Measurements from ENCODE around the gene HYI. TPM values are rescaled to one million over a fixed set of nuclear protein-coding genes. Genes with fewer than 3 reads are reported as not detected.

Gene HYI
- total RNA-seq, 1 donor, result 21.0 TPM

DNA sequence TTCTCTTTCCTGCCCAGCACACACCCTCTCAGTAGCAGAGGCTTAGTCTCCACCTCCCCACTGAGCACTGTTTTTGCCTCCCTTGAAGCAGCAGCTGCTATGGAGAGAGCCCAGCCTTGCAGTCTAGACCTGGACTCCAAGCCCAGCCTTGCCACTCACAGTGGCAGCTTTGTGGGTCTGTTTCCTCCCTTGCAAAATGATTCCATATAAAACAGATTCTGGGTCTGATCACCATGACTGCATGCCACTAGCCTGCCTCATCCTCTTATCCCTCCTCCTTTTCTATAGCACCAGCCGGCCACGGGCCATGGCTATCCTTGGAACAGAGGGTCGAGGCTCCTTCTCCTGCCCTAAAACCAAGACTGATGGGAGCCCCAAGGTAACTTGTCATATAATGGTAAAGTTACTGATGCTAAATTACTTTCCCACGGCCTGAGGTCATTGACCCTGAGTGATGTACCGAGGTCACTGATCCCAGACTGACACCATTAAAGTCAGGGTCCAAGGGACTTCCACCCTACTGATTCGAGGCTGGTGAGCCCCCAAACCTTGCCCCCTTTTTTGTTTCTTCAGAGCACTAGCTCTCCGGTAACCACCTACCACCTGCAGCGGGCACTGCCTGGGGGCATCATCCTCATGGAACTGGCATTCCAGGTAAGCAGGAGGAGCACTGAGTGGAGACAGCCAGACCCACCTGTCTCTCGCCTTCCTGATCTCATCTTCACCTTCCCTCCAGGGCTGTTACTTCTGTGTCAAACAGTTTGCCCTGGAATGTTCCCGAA lies 7.9 kb downstream of the HYI start:
- DNase-seq (ENCODE audit: low read depth in 2 of 3, low spot score in 2 of 3), result no peak

DNA sequence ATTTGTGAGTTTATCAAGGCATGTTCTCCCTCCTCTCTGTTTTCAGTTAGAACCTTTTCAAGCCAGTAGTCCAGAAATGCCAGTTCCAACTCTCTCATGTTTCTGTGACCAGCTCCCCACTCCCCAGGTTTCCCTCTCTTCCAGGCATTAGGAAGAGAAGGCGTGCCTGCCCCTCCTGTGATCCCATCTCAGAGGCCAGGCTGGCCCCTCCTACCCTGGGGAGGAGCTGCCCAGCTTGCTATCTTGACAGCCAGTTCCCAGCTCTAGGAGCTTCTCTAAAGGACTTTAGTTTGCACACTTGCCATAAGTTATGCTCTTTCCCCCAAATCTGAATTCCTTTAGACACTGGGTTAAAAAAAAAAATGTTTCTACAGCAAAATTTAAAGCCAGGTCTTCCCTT lies 8.9 kb downstream of the HYI start:
- DNase-seq (ENCODE audit: low read depth in 2 of 3, low spot score in 2 of 3), result no peak

DNA sequence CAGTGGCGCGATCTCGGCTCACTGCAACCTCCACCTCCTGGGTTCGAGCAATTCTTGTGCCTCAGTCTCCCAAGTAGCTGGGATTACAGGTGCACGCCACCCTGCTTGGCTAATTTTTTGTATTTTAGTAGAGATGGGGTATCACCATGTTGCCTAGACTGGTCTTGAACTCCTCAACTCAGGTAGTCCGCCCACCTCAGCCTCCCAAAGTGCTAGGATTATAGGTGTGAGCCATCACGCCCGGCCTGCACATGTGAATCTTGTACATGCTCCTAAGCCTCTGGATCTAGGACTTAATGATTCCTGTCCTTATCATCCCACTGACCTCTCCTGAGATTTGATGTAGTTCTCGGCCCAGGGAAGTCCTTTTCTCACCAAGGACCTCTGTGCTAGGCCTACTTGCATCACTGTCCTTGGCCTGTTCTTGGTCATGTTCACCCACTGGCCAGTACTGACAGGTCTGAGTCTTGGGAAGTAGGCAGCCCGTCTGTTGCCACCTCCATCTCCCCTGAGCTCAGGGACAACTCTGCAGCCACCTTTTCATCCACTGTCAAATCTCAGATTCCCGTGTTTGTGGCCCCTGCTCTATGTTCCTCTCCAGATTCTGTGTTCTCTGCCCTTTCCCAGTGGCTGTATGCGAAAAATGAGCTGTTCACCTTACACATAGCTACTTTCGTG lies 9.4 kb downstream of the HYI start:
- DNase-seq (ENCODE audit: low read depth in 2 of 3, low spot score in 2 of 3), result no peak

DNA sequence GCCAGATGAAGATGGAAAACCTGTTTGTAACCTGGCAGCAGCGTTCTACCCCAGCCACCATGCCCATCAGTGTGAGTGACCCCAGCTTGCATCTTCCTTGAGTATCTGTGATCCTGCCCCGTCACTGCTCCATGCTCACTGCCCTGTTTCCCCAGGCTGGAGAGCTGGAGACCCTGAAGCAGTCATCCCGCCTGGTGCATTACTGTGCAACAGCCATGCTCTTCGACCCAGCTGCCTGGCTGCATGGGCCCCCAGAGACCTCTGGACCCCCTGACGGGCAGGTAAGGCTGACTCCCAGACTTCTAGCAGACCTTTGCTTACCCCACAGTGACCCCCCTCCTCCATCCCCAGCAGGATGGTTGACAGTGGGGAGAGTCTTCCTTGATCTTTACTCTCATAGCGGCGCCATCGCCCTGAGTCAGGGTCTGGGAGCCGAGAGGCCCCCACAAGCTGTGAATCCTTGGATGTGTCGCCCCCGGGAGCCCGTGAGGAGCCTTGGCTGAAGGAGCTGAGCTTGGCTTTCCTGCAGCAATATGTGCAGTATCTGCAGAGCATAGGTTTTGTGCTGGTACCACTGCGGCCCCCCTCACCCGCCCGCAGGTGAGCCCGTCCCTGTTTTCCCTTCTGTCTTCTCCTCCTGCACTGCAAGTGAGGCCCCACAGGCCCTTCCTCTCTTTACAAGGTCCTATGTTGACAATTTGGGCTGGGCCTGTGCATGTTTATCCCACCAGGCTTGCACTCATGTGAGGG lies 10.4 kb downstream of the HYI start:
- no peak for DNase-seq (ENCODE audit: low read depth in 2 of 3, low spot score in 2 of 3)

DNA sequence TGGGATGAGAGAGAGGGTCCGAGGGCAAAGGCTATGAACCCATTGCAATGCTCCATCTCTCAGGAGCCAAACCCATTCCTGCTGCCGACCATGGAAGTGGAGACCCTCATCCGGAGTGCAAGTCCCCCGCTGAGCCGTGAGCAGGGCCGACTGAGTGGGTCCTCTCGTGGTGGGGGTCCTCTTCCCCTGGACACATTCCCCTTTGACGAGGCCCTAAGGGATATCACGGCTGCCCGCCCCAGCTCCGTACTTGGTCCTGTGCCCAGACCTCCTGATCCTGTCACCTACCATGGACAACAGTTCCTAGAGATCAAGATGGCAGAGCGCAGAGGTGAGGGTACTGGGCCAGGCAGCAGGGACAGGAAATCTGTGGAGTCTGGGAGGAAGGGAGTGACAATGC lies 11.0 kb downstream of the HYI start:
- DNase-seq (ENCODE audit: low read depth in 2 of 3, low spot score in 2 of 3), result no peak

DNA sequence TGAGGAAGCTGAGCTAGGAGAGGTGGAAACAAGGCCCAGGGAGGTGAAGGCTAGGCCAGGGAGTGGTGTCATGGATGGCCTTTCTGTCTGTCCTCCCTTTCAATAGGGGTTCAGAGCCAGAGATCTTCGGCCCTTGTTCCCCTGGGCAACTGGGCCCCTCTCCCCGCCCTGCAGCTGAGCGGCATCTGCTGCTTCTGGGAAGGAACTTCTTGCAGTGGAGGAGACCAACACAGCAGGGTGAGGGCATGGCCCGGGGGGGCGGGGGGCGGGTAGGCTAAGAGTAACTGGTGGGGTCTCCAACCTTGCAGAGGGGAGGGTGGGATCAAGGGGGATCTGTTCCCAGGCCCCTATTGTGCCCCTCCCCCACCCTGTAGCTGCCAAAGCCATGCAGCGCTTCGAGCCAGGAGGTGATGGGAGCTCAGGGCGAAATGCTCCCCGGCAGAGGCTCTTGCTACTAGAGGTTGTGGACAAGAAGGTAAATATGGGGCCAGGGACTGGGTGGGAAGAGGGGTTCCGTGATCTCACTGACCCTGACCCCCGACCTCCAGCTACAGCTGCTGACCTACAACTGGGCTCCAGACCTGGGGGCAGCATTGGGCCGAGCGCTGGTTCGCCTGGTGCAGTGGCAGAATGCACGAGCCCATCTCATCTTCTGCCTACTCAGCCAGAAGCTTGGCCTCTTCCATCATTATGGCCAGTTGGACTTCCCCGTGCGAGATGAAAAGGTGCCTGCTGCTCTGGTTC lies 11.7 kb downstream of the HYI start:
- no peak for DNase-seq (ENCODE audit: low read depth in 2 of 3, low spot score in 2 of 3)

DNA sequence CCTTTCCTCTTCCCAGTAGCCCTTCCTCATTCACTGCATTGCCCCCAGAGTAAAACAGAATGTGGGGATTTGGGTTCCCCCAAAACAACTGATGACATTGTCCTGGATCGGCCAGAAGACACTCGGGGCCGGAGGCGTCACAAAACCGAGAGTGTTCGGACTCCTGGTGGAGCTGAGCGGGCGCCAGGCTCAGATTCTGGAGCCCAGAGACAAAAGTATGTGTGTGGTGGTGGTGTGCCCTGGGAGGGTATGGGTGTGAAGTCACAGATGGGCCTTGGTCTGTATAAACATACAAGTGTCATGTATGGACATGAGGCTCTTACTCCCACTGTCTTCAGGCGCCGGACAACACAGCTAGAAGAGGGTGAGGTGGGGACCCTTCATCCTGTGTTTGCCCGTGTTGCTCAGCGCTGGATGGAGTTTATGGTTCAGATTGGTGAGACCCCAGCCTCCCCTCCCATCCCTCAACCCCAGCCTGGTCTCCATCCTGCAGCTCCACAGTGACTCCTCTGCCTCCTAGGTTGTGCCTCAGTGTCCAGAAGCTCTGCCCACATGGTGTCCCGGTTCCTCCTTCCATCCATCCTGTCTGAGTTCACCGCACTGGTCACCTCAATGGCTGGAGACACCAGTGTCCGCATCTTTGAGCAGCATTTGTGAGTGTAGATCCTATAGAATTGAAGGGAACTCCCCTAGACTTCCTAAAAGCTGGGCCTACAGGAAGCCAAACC lies 12.4 kb downstream of the HYI start:
- DNase-seq (ENCODE audit: low read depth in 2 of 3, low spot score in 2 of 3), result no peak

DNA sequence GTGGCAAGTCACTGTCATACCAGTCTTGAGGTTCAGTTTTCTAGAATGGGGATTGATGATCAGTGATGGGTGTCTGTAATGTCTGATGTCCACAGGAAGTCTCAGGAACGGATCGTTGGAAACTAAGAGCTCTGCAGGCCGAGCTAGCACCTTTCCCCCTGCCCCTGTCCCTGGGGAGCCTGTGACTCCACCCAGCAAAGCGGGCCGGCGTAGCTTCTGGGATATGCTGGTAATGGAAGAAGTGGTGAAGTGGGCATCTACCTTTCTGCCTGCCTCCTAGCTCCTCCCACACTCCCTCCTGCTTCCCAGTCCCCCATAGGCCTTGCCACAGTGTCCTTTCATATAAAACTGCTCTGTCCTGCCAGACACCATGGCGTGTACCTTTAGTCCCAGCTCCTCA lies 13.4 kb downstream of the HYI start:
- DNase-seq (ENCODE audit: low read depth in 2 of 3, low spot score in 2 of 3), result no peak

DNA sequence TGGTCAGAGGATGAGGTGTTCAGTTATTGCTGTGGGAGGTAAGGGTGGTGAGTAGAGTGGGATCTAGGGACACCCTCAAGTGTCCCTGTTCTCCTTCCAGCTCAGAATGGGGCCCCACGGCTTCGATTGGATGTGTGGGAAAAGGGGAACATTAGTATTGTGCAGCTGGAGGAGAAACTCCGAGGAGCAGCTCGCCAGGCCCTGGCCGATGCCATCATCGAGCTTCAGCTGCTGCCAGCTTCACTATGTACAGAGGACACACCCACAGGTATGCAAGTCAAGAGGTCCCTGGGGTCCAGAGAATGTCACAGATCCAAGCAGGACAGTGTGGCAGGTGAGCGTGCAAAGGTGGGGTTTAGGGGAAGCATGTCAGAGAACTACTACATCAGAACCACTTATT lies 13.9 kb downstream of the HYI start:
- no peak for DNase-seq (ENCODE audit: low read depth in 2 of 3, low spot score in 2 of 3)

DNA sequence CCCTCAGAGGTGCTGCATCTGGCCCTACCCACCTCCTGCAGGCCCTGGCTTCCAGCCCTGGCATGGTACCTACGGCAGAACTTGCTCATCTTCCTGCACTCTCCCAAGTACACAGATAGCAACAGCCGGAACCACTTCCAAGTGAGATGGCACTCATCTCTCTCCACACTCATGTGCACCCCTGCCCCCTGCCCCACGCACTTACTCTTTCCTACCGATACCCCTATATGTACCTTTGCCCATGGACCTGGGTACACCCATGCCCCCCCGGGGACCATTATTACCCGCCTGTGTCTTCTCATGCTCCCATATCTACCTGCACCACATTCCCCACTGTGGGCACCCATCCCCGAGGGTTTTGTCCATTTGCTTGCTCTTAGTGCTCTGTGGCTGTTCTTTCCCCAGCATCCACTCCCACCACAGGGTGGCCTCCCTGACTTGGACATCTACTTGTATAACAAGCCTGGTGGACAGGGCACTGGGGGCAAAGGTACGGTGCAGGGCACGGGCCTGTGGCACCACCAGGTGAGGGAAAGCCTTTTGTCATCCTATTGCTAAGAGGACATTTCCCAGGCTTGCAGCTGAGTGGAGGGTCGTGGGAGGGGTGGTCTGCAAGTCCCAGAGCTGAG lies 14.7 kb downstream of the HYI start:
- no peak for DNase-seq (ENCODE audit: low read depth in 2 of 3, low spot score in 2 of 3)

DNA sequence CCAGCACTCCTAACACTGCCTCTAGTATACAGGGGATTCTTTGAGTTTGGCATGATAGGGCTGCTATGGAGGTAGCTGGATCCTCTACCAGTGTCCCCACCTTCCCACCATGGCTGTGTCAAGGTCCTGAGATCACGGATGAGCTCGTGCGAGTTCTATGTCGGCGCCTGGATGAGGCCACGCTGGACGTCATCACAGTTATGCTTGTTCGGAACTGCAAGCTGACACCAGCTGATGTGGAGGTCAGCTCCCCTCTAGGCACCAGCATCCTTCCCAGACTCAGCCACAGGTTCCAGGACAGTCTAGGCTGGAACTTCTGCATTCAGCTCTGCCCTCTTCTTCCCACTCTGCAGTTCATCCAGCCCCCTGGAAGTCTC lies 15.2 kb downstream of the HYI start:
- no peak for DNase-seq (ENCODE audit: low read depth in 2 of 3, low spot score in 2 of 3)

DNA sequence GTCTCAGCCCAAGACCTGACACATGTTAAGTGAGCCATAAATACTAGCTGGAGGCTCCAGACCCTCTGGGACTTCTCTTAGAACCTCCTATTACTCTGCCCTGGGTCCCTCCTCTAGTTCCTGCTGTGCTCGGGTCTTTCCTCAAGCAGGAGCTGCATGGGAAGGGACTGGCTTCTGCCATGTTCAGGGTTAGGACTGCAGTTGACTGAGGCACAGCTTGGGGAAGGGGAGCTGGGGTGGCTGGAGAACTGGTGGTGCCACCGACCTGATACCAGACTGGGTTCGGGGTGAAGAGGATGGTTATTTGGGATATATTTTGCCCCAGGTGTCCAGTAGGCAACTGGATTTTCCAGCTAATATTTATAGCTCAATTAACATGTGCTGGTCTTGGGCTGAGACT lies 15.7 kb downstream of the HYI start:
- no peak for DNase-seq (ENCODE audit: low read depth in 2 of 3, low spot score in 2 of 3)

DNA sequence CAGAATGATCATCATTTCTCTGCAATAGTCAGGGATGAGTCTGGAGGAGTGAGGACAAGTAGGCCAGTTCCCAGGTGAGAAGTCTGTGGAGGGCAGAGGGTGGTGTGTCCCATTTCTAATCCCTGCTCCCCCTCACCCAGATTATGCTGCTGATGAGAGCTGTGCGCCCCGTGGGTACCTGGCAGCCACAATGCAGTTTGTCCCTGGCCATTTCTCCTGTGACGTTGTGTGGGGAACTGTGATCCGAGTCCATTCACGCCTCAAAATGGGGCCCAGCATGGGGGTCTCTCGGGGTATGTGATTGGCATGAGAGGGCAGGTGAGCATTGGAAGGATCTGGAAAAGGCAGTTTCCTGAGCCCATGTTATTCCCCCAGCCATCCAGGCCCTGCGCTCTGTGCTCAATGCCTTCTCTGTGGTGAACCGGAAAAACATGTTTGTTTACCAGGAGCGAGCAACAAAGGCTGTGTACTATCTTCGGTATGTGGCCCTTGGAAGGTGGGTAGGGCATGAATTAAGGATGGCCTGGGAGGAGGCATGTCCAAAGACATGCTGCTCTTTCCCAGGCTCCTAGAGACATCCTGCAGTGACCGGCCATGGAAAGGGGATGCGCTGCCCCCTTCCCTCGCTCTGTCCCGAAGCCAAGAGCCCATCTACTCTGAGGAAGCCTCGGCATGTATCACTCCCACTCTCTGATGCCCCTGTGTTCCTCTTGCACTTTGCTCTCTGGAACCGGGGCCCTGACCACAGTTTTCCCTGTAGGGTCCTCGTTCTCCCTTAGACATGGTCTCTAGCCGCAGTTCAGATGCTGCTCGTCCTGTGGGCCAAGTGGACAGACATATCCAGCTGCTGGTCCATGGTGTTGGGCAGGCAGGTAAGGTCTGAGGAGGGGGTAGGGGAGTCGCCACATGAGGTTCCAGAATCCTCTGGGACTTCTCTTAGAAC lies 16.4 kb downstream of the HYI start:
- DNase-seq (ENCODE audit: low read depth in 2 of 3, low spot score in 2 of 3), result no peak

DNA sequence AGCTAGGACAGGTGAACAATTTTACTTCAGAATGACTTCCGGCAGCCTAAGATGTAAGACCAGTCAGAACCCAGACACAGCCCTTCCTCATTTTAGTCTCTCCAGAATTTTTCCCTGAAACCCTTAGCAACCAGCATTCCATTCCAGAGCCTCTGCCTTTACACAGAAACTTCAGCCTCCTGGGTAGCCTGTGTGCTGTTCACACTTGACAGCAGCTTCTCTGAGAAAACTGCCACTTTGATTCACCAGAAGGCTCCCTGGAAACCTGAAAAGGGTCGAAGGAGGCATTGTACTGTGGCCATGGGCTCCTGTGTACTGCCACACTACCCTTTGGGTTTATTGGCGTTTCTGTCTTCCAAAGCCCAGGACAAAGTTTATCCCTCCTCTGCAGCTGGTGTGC lies 17.4 kb downstream of the HYI start:
- DNase-seq (ENCODE audit: low read depth in 2 of 3, low spot score in 2 of 3), result no peak

DNA sequence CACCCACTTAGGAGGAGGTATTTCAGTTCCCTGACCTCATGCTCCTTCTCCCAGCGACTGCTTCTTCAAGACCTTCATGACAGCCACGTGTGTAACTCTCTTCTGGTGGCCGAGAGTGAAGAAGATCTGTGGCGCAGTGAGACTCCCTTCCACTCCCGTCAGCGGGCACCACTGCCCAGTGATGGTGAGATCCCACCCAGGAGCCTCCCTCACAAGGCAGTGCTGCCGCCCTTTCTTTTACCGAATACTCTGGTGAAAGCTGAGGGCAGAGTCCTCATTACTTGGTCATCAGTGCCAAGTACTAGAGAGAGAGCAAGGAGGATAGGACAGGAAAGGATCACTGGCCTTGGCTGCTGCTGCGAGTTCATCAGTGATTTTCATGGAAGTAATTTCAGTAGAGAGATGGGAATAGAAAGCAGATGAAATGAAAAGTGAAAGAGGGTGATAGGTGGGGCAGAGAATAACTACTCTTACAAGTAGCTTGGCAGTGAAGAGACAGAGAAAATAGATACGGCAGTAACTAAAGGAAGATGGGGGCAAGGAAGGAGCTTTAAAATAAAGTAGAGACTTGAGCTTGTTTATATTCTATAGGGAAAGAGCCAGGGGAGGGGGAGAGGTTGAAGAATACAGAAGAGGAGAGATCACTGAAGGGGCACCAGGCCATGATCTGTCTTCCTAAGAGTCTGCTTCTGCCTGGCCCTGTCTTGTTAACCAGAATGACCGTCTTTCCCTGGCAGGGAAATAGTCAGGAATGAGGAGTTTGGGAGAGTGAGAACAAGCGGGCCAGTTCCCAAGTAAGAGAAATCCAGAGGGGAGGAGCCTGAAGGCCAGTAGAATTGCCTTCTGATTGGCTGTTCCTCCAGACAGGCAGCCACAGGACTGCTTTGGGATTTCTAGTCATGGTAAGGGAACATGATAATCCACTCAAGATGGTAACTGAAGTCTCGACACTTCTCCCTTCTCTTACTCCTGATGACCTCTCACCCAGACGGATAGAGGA lies 18.3 kb downstream of the HYI start:
- DNase-seq (ENCODE audit: low read depth in 2 of 3, low spot score in 2 of 3), result no peak

DNA sequence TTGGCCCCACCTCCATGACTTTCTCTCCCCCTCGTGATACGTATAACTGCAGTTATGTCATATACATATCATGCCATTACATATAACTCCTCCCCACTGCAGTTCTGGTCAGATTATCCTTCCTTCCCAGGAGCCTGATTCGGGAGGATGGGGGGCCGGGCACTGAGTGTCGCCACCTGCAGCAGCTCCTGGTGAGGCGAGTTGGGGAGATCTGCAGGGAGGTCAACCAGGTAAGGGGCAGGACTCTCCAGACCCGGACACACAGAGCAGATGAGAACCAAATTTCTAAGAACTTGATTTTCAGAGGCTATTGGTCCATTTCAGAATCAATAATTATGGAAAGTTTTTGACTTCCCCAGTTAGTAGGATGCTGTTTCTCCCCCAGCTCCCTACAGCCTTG lies 19.5 kb downstream of the HYI start:
- DNase-seq (ENCODE audit: low read depth in 2 of 3, low spot score in 2 of 3), result no peak

DNA sequence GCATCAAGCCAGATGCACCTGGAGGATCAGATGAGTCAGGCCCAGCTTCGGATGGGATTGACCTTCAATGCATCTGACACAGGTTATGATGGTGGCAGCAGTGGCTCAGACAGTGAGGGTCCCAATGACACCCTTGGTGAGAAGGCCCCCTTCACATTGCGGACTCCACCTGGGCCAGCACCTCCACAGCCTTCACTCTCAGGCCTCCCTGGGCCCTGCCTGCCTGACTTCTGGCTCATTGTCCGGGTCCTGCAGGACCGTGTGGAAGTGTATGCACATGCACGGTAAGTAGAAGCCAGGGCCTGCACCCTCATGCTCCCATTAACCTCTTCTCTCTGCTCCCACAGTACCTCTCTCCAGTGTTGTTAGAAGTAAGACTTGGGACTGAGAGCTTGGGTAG lies 20.8 kb downstream of the HYI start:
- DNase-seq (ENCODE audit: low read depth in 2 of 3, low spot score in 2 of 3), result no peak
